K562 (cell line): ENCODE data around the gene CLIC3. TPM values are rescaled to one million over a fixed set of nuclear protein-coding genes. Genes with fewer than 3 reads are reported as not detected.

Experiments used
- ATAC-seq: fragments of 200-7000 bp; cut with Tn5 transposase; 3 replicates; pipeline ENCODE4 v1.9.1; 2020; ENCODE audit warnings: moderate library complexity
- BruUV-seq: library from RNA; stranded (reverse); fragments of 400-500 nt; replicated peaks from 2 replicates; lab custom pipeline; 2021; lab: Mats Ljungman, UMichigan
- CTCF ChIA-PET: fragments of 300-600 bp; formaldehyde crosslinking; extraction: SDS; loops from one replicate; lab custom pipeline; 2021; ENCODE audit warnings: low intra/inter-chr PET ratio; lab: Yijun Ruan, JAX
- POLR2A ChIA-PET: fragments of 300-600, 350-650 bp; sonication (Branson Sonifier 250); formaldehyde crosslinking; extraction: SDS; loops from one replicate; lab custom pipeline; 2021; ENCODE audit warnings: antibody characterized with exemption, inconsistent platforms; lab: Yijun Ruan, JAX
- DNase-seq, 4 experiments: peaks; one replicate each; pipeline versions ENCODE4 v3.0.0 to v3.0.0-alpha.2; 2011 to 2018; ENCODE audit warnings: low spot score in 3 of 4, mixed read lengths in 3 of 4; ENCODE audit errors: extremely low read depth in 1 of 4
- FAIRE-seq: peaks from 2 replicates; lab custom pipeline; 2011; peaks lifted over from hg19 to GRCh38; lab: Jason Lieb, UNC
- H2AFZ ChIP-seq: 2 replicates; pipeline ENCODE4 v1.6.0; 2011; ENCODE audit warnings: low read depth, low read length, control low read depth, inconsistent platforms
- H3K27ac ChIP-seq: fragments of 200-600 bp; 3 replicates; pipeline ENCODE4 v1.8.0; 2011; ENCODE audit warnings: low read depth, mild to moderate bottlenecking, control low read depth, inconsistent platforms, low read length, moderate library complexity, mixed read lengths; ENCODE audit errors: extremely low read depth
- H3K27me3 ChIP-seq, 2 experiments: fragments of 300-600 bp in 1 of 2; 2 replicates in 1 of 2; 3 replicates in 1 of 2; pipeline versions ENCODE4 v1.6.0 to v1.8.0; 2011; ENCODE audit warnings: inconsistent platforms in 2 of 2, low read length in 2 of 2, mild to moderate bottlenecking in 1 of 2, mixed read lengths in 1 of 2, moderate library complexity in 1 of 2; ENCODE audit not compliant: control insufficient read depth in 2 of 2, insufficient read depth in 2 of 2
- H3K36me3 ChIP-seq: fragments of 300-600 bp; 3 replicates; pipeline ENCODE4 v1.8.0; 2011; ENCODE audit warnings: mild to moderate bottlenecking, low read length, inconsistent platforms; ENCODE audit not compliant: control insufficient read depth, insufficient read depth
- H3K4me1 ChIP-seq, 2 experiments: fragments of 200-600 bp in 1 of 2; replicated peaks in 1 of 2; 2 replicates in 1 of 2; 3 replicates in 1 of 2; pipeline versions ENCODE4 v1.5.1 to v1.8.0; 2011; ENCODE audit warnings: inconsistent platforms in 2 of 2, low read length in 2 of 2, mild to moderate bottlenecking in 1 of 2, mixed read lengths in 1 of 2, moderate library complexity in 1 of 2; ENCODE audit not compliant: control insufficient read depth in 2 of 2, insufficient read depth in 2 of 2
- H3K4me2 ChIP-seq: 2 replicates; pipeline ENCODE4 v1.6.1; 2011; ENCODE audit warnings: low read length, control low read depth, inconsistent platforms, mixed read lengths; ENCODE audit not compliant: insufficient read depth
- H3K4me3 ChIP-seq: fragments of 200-600 bp; sonication (generic), shearing (Covaris generic); 2 replicates; pipeline ENCODE4 v1.5.1; 2016; ENCODE audit warnings: control low read depth, inconsistent platforms
- H3K79me2 ChIP-seq: fragments of 200-600 bp; 3 replicates; pipeline ENCODE4 v1.8.0; 2011; ENCODE audit warnings: low read length, inconsistent platforms; ENCODE audit not compliant: control insufficient read depth, insufficient read depth
- H3K9ac ChIP-seq, 2 experiments: 2 replicates each; pipeline versions ENCODE4 v1.6.0 to v1.6.1; 2011; ENCODE audit warnings: low read depth in 2 of 2, low read length in 2 of 2, control low read depth in 1 of 2, inconsistent platforms in 1 of 2, mild to moderate bottlenecking in 1 of 2, mixed read lengths in 1 of 2; ENCODE audit not compliant: insufficient read depth in 1 of 2
- H3K9me1 ChIP-seq: one replicate; pipeline ENCODE4 v1.6.0; 2011; ENCODE audit warnings: inconsistent platforms, mild to moderate bottlenecking, low read length, moderate library complexity; ENCODE audit not compliant: control insufficient read depth, insufficient read depth
- H3K9me3 ChIP-seq: replicated peaks from 2 replicates; pipeline ENCODE4 v1.5.1; 2011; ENCODE audit warnings: low read depth, low read length, inconsistent platforms; ENCODE audit not compliant: control insufficient read depth, insufficient read depth
- H4K20me1 ChIP-seq: replicated peaks from 2 replicates; pipeline ENCODE4 v1.6.1; 2011; ENCODE audit warnings: low read length, inconsistent platforms, mixed read lengths; ENCODE audit not compliant: control insufficient read depth, insufficient read depth
- CCNT2 ChIP-seq: IDR thresholded peaks from 2 replicates; pipeline ENCODE4 v1.6.1; 2011; ENCODE audit warnings: borderline replicate concordance, low read depth, mild to moderate bottlenecking, moderate library complexity, mixed read lengths, low read length; ENCODE audit not compliant: insufficient read length; ENCODE audit errors: extremely low read depth
- DPF2 ChIP-seq: fragments of 450-650 bp; IDR thresholded peaks from 2 replicates; pipeline ENCODE4 v1.6.1; 2016
- ESRRA ChIP-seq: fragments of 450-650 bp; IDR thresholded peaks from 2 replicates; pipeline ENCODE4 v1.6.1; 2014; ENCODE audit warnings: low read depth, mild to moderate bottlenecking, moderate library complexity, borderline replicate concordance
- IFI16 ChIP-seq: fragments of 250-450 bp; sonication (Bioruptor Pico); IDR thresholded peaks from 2 replicates; pipeline ENCODE4 v2.1.2; 2022; ENCODE audit warnings: mild to moderate bottlenecking, inconsistent platforms
- JUND ChIP-seq, 2 experiments: IDR thresholded peaks; 2 replicates in 1 of 2; 3 replicates in 1 of 2; pipeline ENCODE4 v1.6.1; 2011; ENCODE audit warnings: borderline replicate concordance in 2 of 2, low read depth in 2 of 2, low read length in 2 of 2, improper control_type of control experiment in 1 of 2, missing biosample characterization in 1 of 2, missing genetic modification characterization in 1 of 2, missing genetic modification reagents in 1 of 2
- MAZ ChIP-seq, 2 experiments: fragments of 450-650 bp in 1 of 2; sonication (generic) in 1 of 2; formaldehyde crosslinking; IDR thresholded peaks in 1 of 2; conservative IDR thresholded peaks in 1 of 2; 2 replicates each; pipeline versions ENCODE4 v1.4.0 to v1.5.0; 2020; ENCODE audit warnings: mild to moderate bottlenecking in 1 of 2, missing genetic modification reagents in 1 of 2
- WGBS: fragments of 100-300 bp; shearing (Covaris generic); methylation state at CpG from one replicate; pipeline ENCODE4 v1.1.6; 2016; ENCODE audit warnings: low coverage, mixed read lengths; ENCODE audit not compliant: insufficient coverage; ENCODE audit errors: missing lambda C conversion rate; 5-methylcytosine and 5-hydroxymethylcytosine counted together
- in situ Hi-C: fragments of 300-500 bp; cut with MboI; formaldehyde crosslinking; loops from 4 replicates; pipeline ENCODE4 v1.15.0; 2018; ENCODE audit warnings: inconsistent platforms, mixed read lengths
- intact Hi-C: fragments of 100-400 bp; cut with micrococcal nuclease; formaldehyde crosslinking; loops from 2 replicates; pipeline ENCODE4 v1.14.2; 2022
- polyA plus RNA-seq, 8 experiments: library from polyadenylated mRNA; depleted of rRNA in 4 of 8; stranded (reverse) in 5 of 8; unstranded in 3 of 8; fragments of >200 nt; fragmentation: Nextera tagmentation in 2 of 8; fragmentation: Illumina TruSeq in 1 of 8; extraction: Ambion mirVana in 2 of 8; extraction: Trizol in 1 of 8; gene quantifications; 2 replicates each; pipeline versions ENCODE4 v1.2.1 to v1.2.3, GENCODE V29; 2011 to 2014; ENCODE audit warnings: inconsistent platforms in 1 of 8, missing spikeins in 1 of 8
- total RNA-seq, 7 experiments: library from RNA; depleted of rRNA in 6 of 7; stranded (reverse); fragments of >200 nt in 6 of 7; fragmentation: Illumina TruSeq in 2 of 7; extraction: Trizol in 2 of 7; gene quantifications; 2 replicates each; pipeline versions ENCODE4 v1.2.1 to v1.2.3, GENCODE V29; 2011 to 2021; ENCODE audit warnings: low replicate concordance in 1 of 7
- TF ChIP-seq, protein P1 (sequence below): IDR thresholded peaks from 2 replicates; pipeline ENCODE4 v1.6.1; 2014; ENCODE audit warnings: antibody characterized with exemption
- TF ChIP-seq, protein P2 (sequence below): fragments of 200-800 bp; sonication (Bioruptor generic); IDR thresholded peaks from 2 replicates; pipeline ENCODE4 v1.6.1; 2017; ENCODE audit warnings: missing genetic modification characterization, missing compliant biosample characterization

CLIC3 gene
- total and polyA plus RNA-seq, 9 of the 15 experiments (the other 6 are each of a cell fraction or from before 2014, with no cell fraction given) = 0.27 to 0.29 TPM; not detected in 7

DNA sequence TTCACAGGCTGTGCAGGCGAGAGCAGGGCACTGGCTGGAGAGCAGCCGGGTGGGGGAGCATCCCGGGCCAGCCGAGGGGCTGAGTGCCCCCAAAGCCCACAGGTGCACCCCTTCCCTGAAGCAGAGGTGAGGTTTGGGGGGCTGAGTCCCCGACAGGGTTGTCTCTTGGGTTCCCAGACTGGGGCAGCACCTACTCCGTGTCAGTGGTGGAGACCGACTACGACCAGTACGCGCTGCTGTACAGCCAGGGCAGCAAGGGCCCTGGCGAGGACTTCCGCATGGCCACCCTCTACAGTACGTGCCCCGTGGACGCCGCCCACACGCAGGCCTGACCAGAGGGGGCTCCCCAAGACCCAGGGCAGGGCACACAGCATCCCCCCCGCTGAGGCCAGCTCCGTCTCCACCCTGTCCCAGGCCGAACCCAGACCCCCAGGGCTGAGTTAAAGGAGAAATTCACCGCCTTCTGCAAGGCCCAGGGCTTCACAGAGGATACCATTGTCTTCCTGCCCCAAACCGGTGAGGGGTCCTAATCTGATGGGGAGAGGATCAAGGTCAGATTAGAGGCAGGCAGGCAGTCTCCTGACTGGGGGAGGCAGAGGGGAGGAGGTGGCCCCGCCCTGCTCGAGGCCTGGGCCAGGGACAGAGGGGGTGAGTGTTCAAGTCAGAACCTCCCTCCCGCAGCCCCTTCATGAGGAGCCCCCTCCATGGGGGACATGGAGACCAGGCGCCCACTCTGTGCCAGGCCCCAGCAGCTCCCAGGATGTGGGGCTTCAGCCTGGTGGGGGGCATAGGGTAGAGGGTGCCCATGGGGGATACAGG, 16.4 kb downstream of the CLIC3 start:
- peaks cover 9 to 93% of the 10 kb centered on the region in 2 experiments; a peak in 4 of 5 replicates for H3K4me1 ChIP-seq
- ChIA-PET CTCF (no interaction called here), POLR2A (interaction anchor here (0.6 kb wide), 1 partner anchor 11 kb away, joined by 3 read pairs; no protein-coding TSS in a partner anchor)
- H3K9me1 ChIP-seq = no peaks in the 10 kb centered on the region
- no peak overlapping the region for H3K27ac ChIP-seq
- BruUV-seq = no TSS peak
- peak overlapping the region in 1 of 2 experiments; percentile 85; a peak in 2 of 4 replicates for H3K9ac ChIP-seq
- TF ChIP-seq IFI16 (CRISPR knock-in tag) (no peak), JUND (IDR thresholded peaks at IDR 0.05; ENCODE audit: borderline replicate concordance, low read depth, low read length) (0 out of 2 replicates have a peak, but pooled peaks have one; percentile 9), JUND (tag; IDR thresholded peaks at IDR 0.05; ENCODE audit: borderline replicate concordance, low read depth, low read length) (no peak), DPF2 (0 out of 2 replicates have a peak, but pooled peaks have one; percentile 16), MAZ (CRISPR knock-in tag; conservative IDR thresholded peaks at IDR 0.05 in 1 of 2, IDR thresholded peaks at IDR 0.05 in 1 of 2) (peak in 1 of 2 experiments; percentile 61; a peak in 2 of 4 replicates), CCNT2 (no peak), ESRRA (peak; percentile 45; the same call in 1 of the 2 replicates)
- TF ChIP-seq, protein P1, sequence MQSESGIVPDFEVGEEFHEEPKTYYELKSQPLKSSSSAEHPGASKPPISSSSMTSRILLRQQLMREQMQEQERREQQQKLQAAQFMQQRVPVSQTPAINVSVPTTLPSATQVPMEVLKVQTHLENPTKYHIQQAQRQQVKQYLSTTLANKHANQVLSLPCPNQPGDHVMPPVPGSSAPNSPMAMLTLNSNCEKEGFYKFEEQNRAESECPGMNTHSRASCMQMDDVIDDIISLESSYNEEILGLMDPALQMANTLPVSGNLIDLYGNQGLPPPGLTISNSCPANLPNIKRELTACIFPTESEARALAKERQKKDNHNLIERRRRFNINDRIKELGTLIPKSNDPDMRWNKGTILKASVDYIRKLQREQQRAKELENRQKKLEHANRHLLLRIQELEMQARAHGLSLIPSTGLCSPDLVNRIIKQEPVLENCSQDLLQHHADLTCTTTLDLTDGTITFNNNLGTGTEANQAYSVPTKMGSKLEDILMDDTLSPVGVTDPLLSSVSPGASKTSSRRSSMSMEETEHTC = peak; percentile 53; the same call in 1 of the 2 replicates
- TF ChIP-seq, protein P2, sequence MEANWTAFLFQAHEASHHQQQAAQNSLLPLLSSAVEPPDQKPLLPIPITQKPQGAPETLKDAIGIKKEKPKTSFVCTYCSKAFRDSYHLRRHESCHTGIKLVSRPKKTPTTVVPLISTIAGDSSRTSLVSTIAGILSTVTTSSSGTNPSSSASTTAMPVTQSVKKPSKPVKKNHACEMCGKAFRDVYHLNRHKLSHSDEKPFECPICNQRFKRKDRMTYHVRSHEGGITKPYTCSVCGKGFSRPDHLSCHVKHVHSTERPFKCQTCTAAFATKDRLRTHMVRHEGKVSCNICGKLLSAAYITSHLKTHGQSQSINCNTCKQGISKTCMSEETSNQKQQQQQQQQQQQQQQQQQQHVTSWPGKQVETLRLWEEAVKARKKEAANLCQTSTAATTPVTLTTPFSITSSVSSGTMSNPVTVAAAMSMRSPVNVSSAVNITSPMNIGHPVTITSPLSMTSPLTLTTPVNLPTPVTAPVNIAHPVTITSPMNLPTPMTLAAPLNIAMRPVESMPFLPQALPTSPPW (CRISPR knock-in tag) = peak; percentile 71
- intact Hi-C loops (no loop called here), in situ Hi-C loops (no loop called here)
- DNase-seq = peak in 1 of 4 experiments; percentile 35
- no peaks in the 10 kb centered on the region for H3K9me3 ChIP-seq
- H3K79me2 ChIP-seq = no peaks in the 10 kb centered on the region
- no peaks in the 10 kb centered on the region for H4K20me1 ChIP-seq
- 0 out of 3 replicates have a peak, but pooled peaks have one; percentile 8 for ATAC-seq
- no peaks in the 10 kb centered on the region for H3K27me3 ChIP-seq
- WGBS = 57% methylated on average over 22 of the region's 26 CpGs
- no peak overlapping the region for H3K4me2 ChIP-seq
- no peak overlapping the region for H2AFZ ChIP-seq
- no peak overlapping the region for H3K4me3 ChIP-seq
- no peak for FAIRE-seq
- no peaks in the 10 kb centered on the region for H3K36me3 ChIP-seq
